ENCODE data around the gene CAT.

Gene CAT

DNA sequence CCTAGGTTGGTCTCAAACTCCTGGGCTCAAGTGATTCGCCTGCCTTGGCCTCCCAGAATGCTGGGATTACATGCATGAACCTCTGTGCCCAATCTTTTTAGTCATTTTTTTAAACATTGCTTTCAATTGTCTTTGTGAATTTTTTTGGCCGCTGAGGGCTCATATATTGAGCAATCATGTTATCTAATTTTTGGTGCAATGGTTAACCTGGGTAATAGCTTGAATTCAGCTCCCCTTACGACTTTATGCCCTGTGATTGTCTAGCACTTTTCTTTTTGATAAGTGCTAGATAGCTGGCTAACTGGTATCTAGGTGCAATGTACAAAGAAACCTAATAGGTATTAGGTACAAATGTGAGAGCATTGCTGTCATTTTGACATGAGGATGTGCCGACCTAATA is 35.3 kb upstream of the CAT start:
- Histone ChIP-seq H3K9me3 (ENCODE audit: severe bottlenecking) (no peaks in the 10 kb centered on the region), H3K27ac (no peak overlapping the region), H3K36me3 (no peaks in the 10 kb centered on the region), H3K4me3 (ENCODE audit: low read depth, low read length) (no peak overlapping the region), H3K27me3 (ENCODE audit: insufficient read depth, low read depth, severe bottlenecking) (no peaks in the 10 kb centered on the region)
- TF ChIP-seq, protein P1, sequence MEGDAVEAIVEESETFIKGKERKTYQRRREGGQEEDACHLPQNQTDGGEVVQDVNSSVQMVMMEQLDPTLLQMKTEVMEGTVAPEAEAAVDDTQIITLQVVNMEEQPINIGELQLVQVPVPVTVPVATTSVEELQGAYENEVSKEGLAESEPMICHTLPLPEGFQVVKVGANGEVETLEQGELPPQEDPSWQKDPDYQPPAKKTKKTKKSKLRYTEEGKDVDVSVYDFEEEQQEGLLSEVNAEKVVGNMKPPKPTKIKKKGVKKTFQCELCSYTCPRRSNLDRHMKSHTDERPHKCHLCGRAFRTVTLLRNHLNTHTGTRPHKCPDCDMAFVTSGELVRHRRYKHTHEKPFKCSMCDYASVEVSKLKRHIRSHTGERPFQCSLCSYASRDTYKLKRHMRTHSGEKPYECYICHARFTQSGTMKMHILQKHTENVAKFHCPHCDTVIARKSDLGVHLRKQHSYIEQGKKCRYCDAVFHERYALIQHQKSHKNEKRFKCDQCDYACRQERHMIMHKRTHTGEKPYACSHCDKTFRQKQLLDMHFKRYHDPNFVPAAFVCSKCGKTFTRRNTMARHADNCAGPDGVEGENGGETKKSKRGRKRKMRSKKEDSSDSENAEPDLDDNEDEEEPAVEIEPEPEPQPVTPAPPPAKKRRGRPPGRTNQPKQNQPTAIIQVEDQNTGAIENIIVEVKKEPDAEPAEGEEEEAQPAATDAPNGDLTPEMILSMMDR (IDR thresholded peaks at IDR 0.05; ENCODE audit: low read depth, low read length): no peak
- DNase-seq: no peak

DNA sequence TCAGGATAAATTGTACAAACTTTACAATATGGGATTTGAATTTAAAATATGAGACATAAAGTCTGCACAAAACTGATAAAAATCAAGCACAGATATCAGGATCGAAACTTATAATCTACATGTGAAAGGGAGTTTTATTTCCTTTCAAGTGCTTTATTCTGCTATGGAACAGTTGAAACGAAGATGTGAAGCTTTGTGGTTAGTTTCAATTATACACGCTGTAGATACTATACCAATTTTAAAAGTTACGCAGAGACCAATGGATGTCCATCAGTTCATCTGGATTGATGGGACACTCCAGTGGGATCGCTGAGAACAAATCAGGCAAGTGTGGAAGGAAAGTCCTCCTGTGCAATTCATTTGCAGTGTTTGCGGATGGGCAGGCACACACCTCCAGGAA is 34.5 kb upstream of the CAT start:
- Histone ChIP-seq H3K9me3 (ENCODE audit: severe bottlenecking) (no peaks in the 10 kb centered on the region), H3K27ac (no peak overlapping the region), H3K4me3 (ENCODE audit: low read depth, low read length) (no peak overlapping the region), H3K36me3 (no peaks in the 10 kb centered on the region), H3K27me3 (ENCODE audit: insufficient read depth, low read depth, severe bottlenecking) (no peaks in the 10 kb centered on the region)
- TF ChIP-seq, protein P1 (IDR thresholded peaks at IDR 0.05; ENCODE audit: low read depth, low read length): no peak
- DNase-seq: no peak

GRCh38 chr11:34405079-34405858 is 33.5 kb upstream of the CAT start:
- H3K4me3 ChIP-seq (ENCODE audit: low read depth, low read length): no peak overlapping the region
- H3K9me3 ChIP-seq (ENCODE audit: severe bottlenecking): no peaks in the 10 kb centered on the region
- no peaks in the 10 kb centered on the region for H3K27me3 ChIP-seq (ENCODE audit: insufficient read depth, low read depth, severe bottlenecking)
- H3K27ac ChIP-seq: no peak overlapping the region
- H3K36me3 ChIP-seq: no peaks in the 10 kb centered on the region
- TF ChIP-seq, protein P1 (IDR thresholded peaks at IDR 0.05; ENCODE audit: low read depth, low read length): no peak
- DNase-seq: no peak

GRCh38 chr11:34406413-34406812 is 32.3 kb upstream of the CAT start:
- TF ChIP-seq, protein P1 (IDR thresholded peaks at IDR 0.05; ENCODE audit: low read depth, low read length): no peak
- Histone ChIP-seq H3K27me3 (ENCODE audit: insufficient read depth, low read depth, severe bottlenecking) (no peaks in the 10 kb centered on the region), H3K36me3 (no peaks in the 10 kb centered on the region), H3K27ac (no peak overlapping the region), H3K9me3 (ENCODE audit: severe bottlenecking) (no peaks in the 10 kb centered on the region), H3K4me3 (ENCODE audit: low read depth, low read length) (no peak overlapping the region)
- no peak for DNase-seq

DNA sequence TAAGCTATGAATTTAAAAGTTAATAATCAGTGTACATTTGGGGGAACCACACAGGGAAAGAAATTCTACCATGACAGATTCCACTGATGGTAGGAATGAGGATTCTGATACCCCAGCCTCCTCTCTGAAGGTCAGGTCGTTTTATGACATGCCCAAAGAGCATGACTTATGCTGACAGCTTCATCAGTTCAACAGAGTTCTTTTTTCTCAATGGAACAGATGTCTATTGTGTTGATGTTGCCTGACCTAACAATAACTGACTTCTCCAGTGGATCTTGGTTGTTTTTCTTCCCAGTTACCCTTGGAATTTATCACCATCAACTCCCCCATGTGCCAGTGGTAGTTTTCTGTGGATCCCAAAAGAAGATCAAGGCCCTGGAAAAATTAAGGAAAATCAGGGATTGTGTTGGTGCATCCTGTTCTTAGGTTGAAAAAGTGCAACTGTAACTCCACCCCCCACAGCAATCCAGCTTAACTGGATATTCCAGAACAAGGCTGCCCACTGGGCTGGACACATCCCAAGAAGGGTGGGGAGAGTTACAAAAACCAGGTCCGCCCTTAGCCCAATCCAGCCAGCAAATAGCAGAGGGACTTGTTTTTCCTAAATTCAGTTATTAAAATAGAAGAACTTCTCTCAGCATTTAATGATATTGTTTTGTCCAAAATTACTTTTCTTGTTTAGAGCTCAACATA is 31.5 kb upstream of the CAT start:
- no peak for DNase-seq
- H3K27me3 ChIP-seq (ENCODE audit: insufficient read depth, low read depth, severe bottlenecking): no peaks in the 10 kb centered on the region
- H3K36me3 ChIP-seq: no peaks in the 10 kb centered on the region
- TF ChIP-seq, protein P1 (IDR thresholded peaks at IDR 0.05; ENCODE audit: low read depth, low read length): no peak
- H3K4me3 ChIP-seq (ENCODE audit: low read depth, low read length): no peak overlapping the region
- no peaks in the 10 kb centered on the region for H3K9me3 ChIP-seq (ENCODE audit: severe bottlenecking)
- H3K27ac ChIP-seq: no peak overlapping the region
